HCT116 (cell line): ENCODE results near the gene TLCD3A.

Experiments
- CEBPB ChIP-seq: IDR thresholded peaks from 2 replicates; pipeline ENCODE4 v1.6.1; 2012; ENCODE audit warnings: low read depth
- EGR1 ChIP-seq: IDR thresholded peaks from 2 replicates; pipeline ENCODE4 v1.6.1; 2012; ENCODE audit warnings: low read depth
- EZH2 ChIP-seq: fragments of 200-600 bp; sonication (generic); IDR thresholded peaks from 2 replicates; pipeline ENCODE4 v1.6.1; 2017; ENCODE audit warnings: antibody characterized with exemption, mixed run types
- JUND ChIP-seq: IDR thresholded peaks from 2 replicates; pipeline ENCODE4 v1.6.1; 2012
- POLR2A ChIP-seq: IDR thresholded peaks from 2 replicates; pipeline ENCODE4 v1.7.0; 2011; ENCODE audit warnings: borderline replicate concordance; ENCODE audit not compliant: insufficient read depth, insufficient read length; ENCODE audit errors: extremely low read depth
- RAD21 ChIP-seq: IDR thresholded peaks from 2 replicates; pipeline ENCODE4 v1.6.1; 2012; ENCODE audit warnings: low read depth, mild to moderate bottlenecking
- SRF ChIP-seq: IDR thresholded peaks from 2 replicates; pipeline ENCODE4 v1.6.1; 2012; ENCODE audit warnings: low read depth
- TF ChIP-seq, protein P1 (sequence below), 3 experiments: fragments of 200-600 bp in 1 of 3; sonication (generic) in 1 of 3; IDR thresholded peaks in 2 of 3; conservative IDR thresholded peaks in 1 of 3; 2 replicates each; pipeline ENCODE4 v1.5.1; 2012 to 2017; ENCODE audit warnings: low read depth in 2 of 3, low read length in 2 of 3, antibody characterized with exemption in 1 of 3, borderline replicate concordance in 1 of 3, control low read depth in 1 of 3, mild to moderate bottlenecking in 1 of 3, mixed read lengths in 1 of 3, mixed run types in 1 of 3, moderate library complexity in 1 of 3; ENCODE audit not compliant: insufficient read depth in 1 of 3
- TF ChIP-seq, protein P2 (sequence below): IDR thresholded peaks from 2 replicates; pipeline ENCODE4 v1.6.1; 2012

DNA sequence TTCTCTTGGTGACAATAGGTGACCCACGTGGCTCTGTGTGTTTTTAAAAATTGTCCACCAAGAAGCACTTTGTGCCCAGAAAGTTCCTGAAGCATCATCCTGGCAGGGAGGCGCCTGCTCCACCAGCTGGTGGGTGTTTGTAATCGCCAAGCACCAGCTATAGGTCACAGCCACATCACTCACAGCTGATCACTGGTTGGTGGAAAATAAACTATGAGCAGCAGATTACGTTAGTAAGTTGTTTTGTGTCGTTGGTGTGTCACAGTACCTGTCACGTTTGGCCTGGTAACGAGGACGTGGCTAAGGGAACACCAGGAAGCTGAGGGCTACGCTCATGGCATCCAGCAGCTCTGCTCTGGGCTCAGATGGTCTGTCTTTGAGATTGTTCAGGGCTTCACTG is 59.9 kb downstream of the TLCD3A start:
- TF ChIP-seq, protein P1, sequence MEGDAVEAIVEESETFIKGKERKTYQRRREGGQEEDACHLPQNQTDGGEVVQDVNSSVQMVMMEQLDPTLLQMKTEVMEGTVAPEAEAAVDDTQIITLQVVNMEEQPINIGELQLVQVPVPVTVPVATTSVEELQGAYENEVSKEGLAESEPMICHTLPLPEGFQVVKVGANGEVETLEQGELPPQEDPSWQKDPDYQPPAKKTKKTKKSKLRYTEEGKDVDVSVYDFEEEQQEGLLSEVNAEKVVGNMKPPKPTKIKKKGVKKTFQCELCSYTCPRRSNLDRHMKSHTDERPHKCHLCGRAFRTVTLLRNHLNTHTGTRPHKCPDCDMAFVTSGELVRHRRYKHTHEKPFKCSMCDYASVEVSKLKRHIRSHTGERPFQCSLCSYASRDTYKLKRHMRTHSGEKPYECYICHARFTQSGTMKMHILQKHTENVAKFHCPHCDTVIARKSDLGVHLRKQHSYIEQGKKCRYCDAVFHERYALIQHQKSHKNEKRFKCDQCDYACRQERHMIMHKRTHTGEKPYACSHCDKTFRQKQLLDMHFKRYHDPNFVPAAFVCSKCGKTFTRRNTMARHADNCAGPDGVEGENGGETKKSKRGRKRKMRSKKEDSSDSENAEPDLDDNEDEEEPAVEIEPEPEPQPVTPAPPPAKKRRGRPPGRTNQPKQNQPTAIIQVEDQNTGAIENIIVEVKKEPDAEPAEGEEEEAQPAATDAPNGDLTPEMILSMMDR (IDR thresholded peaks at IDR 0.05 in 2 of 3, conservative IDR thresholded peaks at IDR 0.05 in 1 of 3; ENCODE audit: borderline replicate concordance in 1 of 3, insufficient read depth in 1 of 3, low read depth in 2 of 3, low read length in 2 of 3): no peak
- TF ChIP-seq CEBPB: no peak
- no peak for TF ChIP-seq EGR1
- TF ChIP-seq RAD21: no peak
- no peak for TF ChIP-seq POLR2A
- TF ChIP-seq EZH2: no peak
- no peak for TF ChIP-seq SRF
- no peak for TF ChIP-seq JUND
- TF ChIP-seq, protein P2, sequence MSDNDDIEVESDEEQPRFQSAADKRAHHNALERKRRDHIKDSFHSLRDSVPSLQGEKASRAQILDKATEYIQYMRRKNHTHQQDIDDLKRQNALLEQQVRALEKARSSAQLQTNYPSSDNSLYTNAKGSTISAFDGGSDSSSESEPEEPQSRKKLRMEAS: no peak
